Tibial nerve (tissue), 4 donors: ENCODE data around the gene MAZ. TPM values are rescaled to one million over a fixed set of nuclear protein-coding genes. Genes with fewer than 3 reads are reported as not detected.

ENCODE experiments used
- DNase-seq, 2 donors: peaks; one replicate each; pipeline ENCODE4 v3.0.0-alpha.2; 2019; ENCODE audit warnings: low spot score in 2 of 2
- H3K27ac ChIP-seq, 4 donors: fragments of 200-600 bp; sonication (generic) in 3 of 4; one replicate each; pipeline ENCODE4 v1.5.1; 2017 to 2019; ENCODE audit warnings: mild to moderate bottlenecking in 1 of 4
- H3K27me3 ChIP-seq, 2 donors: fragments of 200-600 bp; sonication (generic) in 1 of 2; one replicate each; pipeline versions ENCODE4 v1.5.1 to v1.6.0; 2017 to 2019
- H3K36me3 ChIP-seq, 3 donors: fragments of 200-600 bp; sonication (generic); one replicate each; pipeline ENCODE4 v1.5.1; 2018 to 2019
- H3K4me1 ChIP-seq, 4 donors: fragments of 200-600 bp; sonication (generic) in 3 of 4; one replicate each; pipeline ENCODE4 v1.5.1; 2017 to 2019
- H3K4me3 ChIP-seq, 4 donors: fragments of 200-600 bp; sonication (generic) in 3 of 4; one replicate each; pipeline ENCODE4 v1.5.1; 2017 to 2019; ENCODE audit warnings: mild to moderate bottlenecking in 1 of 4, moderate library complexity in 1 of 4
- H3K9me3 ChIP-seq, 4 donors: fragments of 200-600 bp; sonication (generic) in 3 of 4; one replicate each; pipeline ENCODE4 v1.5.1; 2017 to 2019
- EP300 ChIP-seq, 2 donors: sonication (generic); formaldehyde crosslinking; IDR thresholded peaks; one replicate each; pipeline ENCODE4 v1.6.1; 2017; ENCODE audit warnings: antibody characterized with exemption in 2 of 2, mild to moderate bottlenecking in 1 of 2
- POLR2A ChIP-seq, 2 donors: fragments of 450-650 bp; IDR thresholded peaks; one replicate each; pipeline ENCODE4 v1.6.1; 2017; ENCODE audit warnings: antibody characterized with exemption in 2 of 2, mild to moderate bottlenecking in 2 of 2, moderate library complexity in 2 of 2
- WGBS, 2 donors: methylation state at CpG; one replicate each; pipeline ENCODE4 v1.1.5; 2018; 5-methylcytosine and 5-hydroxymethylcytosine counted together
- total RNA-seq, 4 donors: library from RNA; depleted of rRNA; stranded (reverse); fragments of >200 nt; gene quantifications; one replicate each; pipeline ENCODE4 v1.1.0, GENCODE V29; 2016
- TF ChIP-seq, protein P1 (sequence below), 5 experiments: fragments of 200-600 bp in 3 of 5; fragments of 450-650 bp in 2 of 5; sonication (generic) in 3 of 5; IDR thresholded peaks; one replicate each; pipeline ENCODE4 v1.5.1; 2016 to 2019; ENCODE audit warnings: antibody characterized with exemption in 5 of 5, mild to moderate bottlenecking in 3 of 5, moderate library complexity in 2 of 5

MAZ gene
- total RNA-seq, 4 donors from 2014 or later = 40.0 to 75.9 (median 62.0) TPM

DNA sequence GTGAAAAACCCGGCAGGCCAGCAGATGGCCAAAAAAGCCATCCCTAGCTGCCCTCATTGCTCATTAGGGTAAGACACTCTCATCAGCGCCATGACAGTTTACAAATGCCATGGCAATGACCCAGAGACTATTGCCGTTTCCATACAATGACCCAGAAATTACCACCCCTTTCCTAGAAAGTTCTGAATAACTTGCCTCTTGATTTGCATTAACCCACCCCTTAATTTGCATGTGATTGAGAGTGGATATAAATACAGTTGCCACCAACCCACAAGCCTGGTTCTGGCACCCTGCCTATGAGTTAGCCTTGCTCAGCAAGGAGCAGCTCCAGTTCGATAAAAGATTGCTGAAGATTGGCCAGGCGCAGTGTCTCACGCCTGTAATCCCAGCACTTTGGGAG is 44.4 kb upstream of the MAZ start:
- 68 to 79% methylated on average over 6 of the region's 6 CpGs for WGBS, 2 donors

DNA sequence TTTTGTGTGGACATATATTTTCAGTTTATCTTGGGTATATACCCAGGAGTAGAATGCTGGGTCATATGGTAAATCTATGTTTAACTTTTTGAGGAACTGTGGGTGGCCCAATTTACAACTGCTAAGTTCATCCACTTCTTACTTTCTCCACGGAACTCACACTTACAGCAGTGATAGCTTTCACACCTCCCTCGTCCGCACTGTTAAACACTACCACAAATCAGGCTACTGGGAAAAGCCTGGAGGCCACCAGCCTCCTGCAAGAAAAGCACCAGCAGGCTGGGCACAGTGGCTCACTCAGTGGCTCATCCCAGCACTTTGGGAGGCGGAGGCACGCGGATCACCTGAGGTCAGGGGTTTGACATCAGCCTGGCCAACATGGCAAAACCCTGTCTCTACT is 43.0 kb upstream of the MAZ start:
- H3K4me3 ChIP-seq = no peak overlapping the region
- no peak for TF ChIP-seq EP300 (IDR thresholded peaks at IDR 0.05)
- TF ChIP-seq, protein P1, sequence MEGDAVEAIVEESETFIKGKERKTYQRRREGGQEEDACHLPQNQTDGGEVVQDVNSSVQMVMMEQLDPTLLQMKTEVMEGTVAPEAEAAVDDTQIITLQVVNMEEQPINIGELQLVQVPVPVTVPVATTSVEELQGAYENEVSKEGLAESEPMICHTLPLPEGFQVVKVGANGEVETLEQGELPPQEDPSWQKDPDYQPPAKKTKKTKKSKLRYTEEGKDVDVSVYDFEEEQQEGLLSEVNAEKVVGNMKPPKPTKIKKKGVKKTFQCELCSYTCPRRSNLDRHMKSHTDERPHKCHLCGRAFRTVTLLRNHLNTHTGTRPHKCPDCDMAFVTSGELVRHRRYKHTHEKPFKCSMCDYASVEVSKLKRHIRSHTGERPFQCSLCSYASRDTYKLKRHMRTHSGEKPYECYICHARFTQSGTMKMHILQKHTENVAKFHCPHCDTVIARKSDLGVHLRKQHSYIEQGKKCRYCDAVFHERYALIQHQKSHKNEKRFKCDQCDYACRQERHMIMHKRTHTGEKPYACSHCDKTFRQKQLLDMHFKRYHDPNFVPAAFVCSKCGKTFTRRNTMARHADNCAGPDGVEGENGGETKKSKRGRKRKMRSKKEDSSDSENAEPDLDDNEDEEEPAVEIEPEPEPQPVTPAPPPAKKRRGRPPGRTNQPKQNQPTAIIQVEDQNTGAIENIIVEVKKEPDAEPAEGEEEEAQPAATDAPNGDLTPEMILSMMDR (IDR thresholded peaks at IDR 0.05) = no peak

More for the DNA sequence above, 44.4 kb upstream of the MAZ start:
- H3K36me3 ChIP-seq = no peaks in the 10 kb centered on the region
- H3K4me3 ChIP-seq = no peak overlapping the region
- no peak overlapping the region for H3K27ac ChIP-seq
- H3K4me1 ChIP-seq = no peaks in the 10 kb centered on the region
- H3K9me3 ChIP-seq = no peaks in the 10 kb centered on the region
- TF ChIP-seq, protein P1 (IDR thresholded peaks at IDR 0.05) = no peak
- TF ChIP-seq EP300 (IDR thresholded peaks at IDR 0.05) = no peak
- no peak for TF ChIP-seq POLR2A (IDR thresholded peaks at IDR 0.05)
- no peak for DNase-seq
- H3K27me3 ChIP-seq = no peaks in the 10 kb centered on the region

DNA sequence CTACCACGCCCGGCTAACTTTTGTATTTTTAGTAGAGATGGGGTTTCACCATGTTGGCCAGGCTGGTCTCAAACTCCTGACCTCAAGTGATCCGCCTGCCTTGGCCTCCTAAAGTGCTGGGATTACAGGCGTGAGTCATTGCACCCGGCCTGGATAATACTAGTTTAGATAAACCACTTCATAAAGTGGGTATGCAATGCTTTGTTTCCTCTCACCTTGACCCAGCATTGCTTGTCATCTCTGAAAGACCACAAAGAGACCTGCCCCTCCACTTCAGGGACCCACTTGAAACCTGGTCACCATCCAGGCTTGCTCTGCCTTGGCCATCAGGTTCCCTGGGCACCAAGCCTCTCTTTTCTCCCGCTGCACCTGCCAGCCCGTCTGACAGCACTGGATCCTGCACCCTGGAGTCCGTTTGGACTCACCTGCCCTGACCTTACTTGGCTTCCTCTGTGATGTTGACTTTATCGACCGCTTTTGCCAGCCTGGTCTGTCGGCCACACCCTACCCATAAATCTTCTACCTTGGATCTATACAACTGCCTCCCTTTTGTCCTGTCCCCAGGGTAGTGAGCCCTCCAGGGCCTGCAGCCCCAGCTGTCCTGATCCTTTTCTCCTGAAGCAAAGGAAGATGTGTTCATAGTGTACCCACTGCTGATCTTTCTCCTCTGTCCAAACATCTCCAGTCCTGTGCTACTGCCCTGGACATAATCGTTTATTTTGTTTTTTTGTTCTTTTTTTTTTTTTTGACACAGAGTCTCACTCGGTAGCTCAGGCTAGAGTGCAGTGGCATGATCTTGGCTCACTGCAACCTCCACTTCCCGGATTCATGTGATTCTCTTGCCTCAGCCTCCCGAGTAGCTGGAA is 40.9 kb upstream of the MAZ start:
- H3K36me3 ChIP-seq = no peaks in the 10 kb centered on the region
- H3K9me3 ChIP-seq = no peaks in the 10 kb centered on the region
- TF ChIP-seq EP300 (IDR thresholded peaks at IDR 0.05) (no peak), POLR2A (IDR thresholded peaks at IDR 0.05) (no peak)
- TF ChIP-seq, protein P1 (IDR thresholded peaks at IDR 0.05) = no peak
- H3K4me3 ChIP-seq = no peak overlapping the region
- H3K27ac ChIP-seq = no peak overlapping the region
- 77 to 79% methylated on average over 15 of the region's 15 CpGs for WGBS, 2 donors
- DNase-seq = no peak
- H3K4me1 ChIP-seq = no peaks in the 10 kb centered on the region
- H3K27me3 ChIP-seq = no peaks in the 10 kb centered on the region

More for the DNA sequence above, 43.0 kb upstream of the MAZ start:
- Histone ChIP-seq H3K27me3 (no peaks in the 10 kb centered on the region), H3K4me1 (no peaks in the 10 kb centered on the region), H3K27ac (no peak overlapping the region), H3K36me3 (no peaks in the 10 kb centered on the region), H3K9me3 (no peaks in the 10 kb centered on the region)
- WGBS, 2 donors = 77 to 82% methylated on average over 6 of the region's 6 CpGs
- no peak for DNase-seq

DNA sequence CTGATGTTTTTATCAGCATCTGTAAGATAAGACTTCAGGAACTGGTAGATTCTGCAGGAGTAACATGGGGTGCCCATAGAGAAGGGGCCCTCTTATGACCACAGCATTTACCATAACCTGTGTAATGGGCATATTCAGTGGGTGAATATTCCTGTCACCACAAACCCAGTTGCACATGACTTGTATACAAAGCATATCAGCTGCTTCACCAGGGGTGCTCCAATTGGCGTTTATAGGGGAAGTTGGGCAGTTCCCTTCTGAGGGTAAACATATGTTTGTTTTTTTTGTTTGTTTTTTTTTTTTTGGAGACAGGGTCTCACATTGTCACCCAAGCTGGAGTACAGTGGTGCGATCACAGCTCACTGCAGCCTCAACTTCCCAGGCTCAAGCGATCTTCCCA is 39.8 kb upstream of the MAZ start:
- Histone ChIP-seq H3K36me3 (no peaks in the 10 kb centered on the region), H3K4me1 (no peaks in the 10 kb centered on the region), H3K27me3 (no peaks in the 10 kb centered on the region), H3K9me3 (no peaks in the 10 kb centered on the region), H3K4me3 (no peak overlapping the region), H3K27ac (no peak overlapping the region)
- TF ChIP-seq, protein P1 (IDR thresholded peaks at IDR 0.05) = no peak
- TF ChIP-seq EP300 (IDR thresholded peaks at IDR 0.05) = no peak
- TF ChIP-seq POLR2A (IDR thresholded peaks at IDR 0.05) = no peak
- DNase-seq = no peak
- WGBS, 2 donors = 90 to 96% methylated on average over 3 of the region's 3 CpGs

DNA sequence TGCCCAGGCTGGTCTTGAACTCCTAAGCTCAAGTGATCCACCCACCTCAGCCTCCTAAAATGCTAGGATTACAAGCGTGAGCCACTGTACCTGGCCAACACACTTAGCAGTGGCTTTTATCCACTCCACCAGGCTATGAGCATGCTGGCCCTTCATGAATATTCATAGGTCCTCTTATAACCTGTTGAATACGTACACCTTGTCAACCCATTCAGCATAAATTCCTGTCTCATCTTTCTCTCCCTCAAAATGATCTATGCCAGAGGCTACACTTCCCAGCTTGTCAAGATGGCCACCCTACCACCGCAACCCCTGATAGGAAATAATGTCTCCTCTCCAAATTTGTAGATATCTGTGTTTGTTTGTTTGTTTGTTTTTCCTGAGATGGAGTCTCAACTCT is 39.3 kb upstream of the MAZ start:
- H3K4me3 ChIP-seq = no peak overlapping the region
- no peaks in the 10 kb centered on the region for H3K4me1 ChIP-seq
- TF ChIP-seq, protein P1 (IDR thresholded peaks at IDR 0.05) = no peak
- no peak for TF ChIP-seq EP300 (IDR thresholded peaks at IDR 0.05)
- no peak for TF ChIP-seq POLR2A (IDR thresholded peaks at IDR 0.05)
- 89 to 91% methylated on average over 3 of the region's 3 CpGs for WGBS, 2 donors
- H3K36me3 ChIP-seq = no peaks in the 10 kb centered on the region
- no peaks in the 10 kb centered on the region for H3K27me3 ChIP-seq
- no peak for DNase-seq
- H3K27ac ChIP-seq = no peak overlapping the region
- no peaks in the 10 kb centered on the region for H3K9me3 ChIP-seq
